ENCODE results near the gene FXYD2.

GRCh38 chr11:117820516-117820915 is 4.0 kb downstream of the FXYD2 start:
- TF ChIP-seq POLR2AphosphoS5 (IDR thresholded peaks at IDR 0.05; ENCODE audit: low read depth, low read length) (no peak), POLR2A (IDR thresholded peaks at IDR 0.05; ENCODE audit: low read depth, low read length) (no peak)
